ENCODE results near the gene ITPR3. TPM values are rescaled to one million over a fixed set of nuclear protein-coding genes. Genes with fewer than 3 reads are reported as not detected.

Gene ITPR3
- polyA plus RNA-seq, 3 donors = 8.2 to 9.1 (median 8.2) TPM

GRCh38 chr6:33717934-33718455 lies 96.9 kb downstream of the ITPR3 start:
- DNase-seq = no peak

GRCh38 chr6:33718713-33719112 lies 97.6 kb downstream of the ITPR3 start:
- DNase-seq = no peak

GRCh38 chr6:33719326-33719987 lies 98.3 kb downstream of the ITPR3 start:
- DNase-seq = no peak

- DNase-seq = no peak
These were observed 99.9 kb downstream of the ITPR3 start for GRCh38 chr6:33720998-33721397.

GRCh38 chr6:33721508-33721907 lies 100.4 kb downstream of the ITPR3 start:
- DNase-seq = no peak

- DNase-seq = no peak
These were observed 101.0 kb downstream of the ITPR3 start for GRCh38 chr6:33722103-33722623.

GRCh38 chr6:33723371-33724085 lies 102.4 kb downstream of the ITPR3 start:
- no peak for DNase-seq

GRCh38 chr6:33724102-33725023 lies 103.2 kb downstream of the ITPR3 start:
- DNase-seq = no peak

GRCh38 chr6:33725222-33725621 lies 104.1 kb downstream of the ITPR3 start:
- no peak for DNase-seq

GRCh38 chr6:33725891-33726673 lies 105.0 kb downstream of the ITPR3 start:
- no peak for DNase-seq

GRCh38 chr6:33726696-33727095 lies 105.6 kb downstream of the ITPR3 start:
- no peak for DNase-seq

- DNase-seq = no peak
These were observed 106.0 kb downstream of the ITPR3 start for GRCh38 chr6:33727126-33727525.

GRCh38 chr6:33727932-33728331 lies 106.8 kb downstream of the ITPR3 start:
- DNase-seq = no peak

GRCh38 chr6:33728438-33728837 lies 107.3 kb downstream of the ITPR3 start:
- no peak for DNase-seq

GRCh38 chr6:33729059-33729458 lies 107.9 kb downstream of the ITPR3 start:
- DNase-seq = no peak

- no peak for DNase-seq
These were observed 109.5 kb downstream of the ITPR3 start for GRCh38 chr6:33730611-33731010.

- DNase-seq = no peak
These were observed 109.9 kb downstream of the ITPR3 start for GRCh38 chr6:33731035-33731434.

- DNase-seq = no peak
These were observed 110.7 kb downstream of the ITPR3 start for GRCh38 chr6:33731751-33732282.

GRCh38 chr6:33732385-33732784 lies 111.3 kb downstream of the ITPR3 start:
- DNase-seq = no peak

- no peak for DNase-seq
These were observed 111.9 kb downstream of the ITPR3 start for GRCh38 chr6:33732817-33733708.

All from renal pelvis (tissue), 4 donors.